DMS 273 (cell line): ENCODE results near the gene DOCK11.

Experiments used
- DNase-seq: peaks from one replicate; lab custom pipeline; 2025; ENCODE audit not compliant: unreplicated experiment; lab: John Stamatoyannopoulos, UW

DOCK11 gene

GRCh38 chrX:118528071-118528737 lies 32.6 kb downstream of the DOCK11 start:
- DNase-seq: no peak

GRCh38 chrX:118530219-118530911 lies 34.8 kb downstream of the DOCK11 start:
- DNase-seq: no peak

GRCh38 chrX:118534716-118535493 lies 39.3 kb downstream of the DOCK11 start:
- DNase-seq: peak; percentile 29

- DNase-seq: no peak
Observed at GRCh38 chrX:118536204-118536603, 40.6 kb downstream of the DOCK11 start.

- peak; percentile 62 for DNase-seq
Observed at GRCh38 chrX:118536687-118537461, 41.3 kb downstream of the DOCK11 start.

GRCh38 chrX:118538386-118538785 lies 42.8 kb downstream of the DOCK11 start:
- DNase-seq: peak; percentile 8

- no peak for DNase-seq
Observed at GRCh38 chrX:118540342-118540741, 44.7 kb downstream of the DOCK11 start.

GRCh38 chrX:118541482-118541881 lies 45.9 kb downstream of the DOCK11 start:
- no peak for DNase-seq

GRCh38 chrX:118545510-118545909 lies 49.9 kb downstream of the DOCK11 start:
- DNase-seq: peak; percentile 46

- no peak for DNase-seq
Observed at GRCh38 chrX:118548841-118549240, 53.2 kb downstream of the DOCK11 start.

GRCh38 chrX:118550792-118551191 lies 55.2 kb downstream of the DOCK11 start:
- no peak for DNase-seq

- DNase-seq: no peak
Observed at GRCh38 chrX:118551426-118551825, 55.8 kb downstream of the DOCK11 start.

- DNase-seq: no peak
Observed at GRCh38 chrX:118552121-118552900, 56.7 kb downstream of the DOCK11 start.

GRCh38 chrX:118553042-118553710 lies 57.6 kb downstream of the DOCK11 start:
- no peak for DNase-seq

GRCh38 chrX:118554511-118554910 lies 58.9 kb downstream of the DOCK11 start:
- no peak for DNase-seq

- no peak for DNase-seq
Observed at GRCh38 chrX:118558926-118559325, 63.3 kb downstream of the DOCK11 start.

- no peak for DNase-seq
Observed at GRCh38 chrX:118560489-118560888, 64.9 kb downstream of the DOCK11 start.

- DNase-seq: no peak
Observed at GRCh38 chrX:118562582-118563164, 67.1 kb downstream of the DOCK11 start.

- no peak for DNase-seq
Observed at GRCh38 chrX:118564498-118564897, 68.9 kb downstream of the DOCK11 start.
